Right lobe of liver (tissue), 6 donors: Measurements from ENCODE around the gene PON1. TPM values are rescaled to one million over a fixed set of nuclear protein-coding genes. Genes with fewer than 3 reads are reported as not detected.

ENCODE experiments used
- ATAC-seq, 4 donors: fragments of 200-7000 bp; cut with Tn5 transposase; one replicate each; pipeline ENCODE4 v1.9.1; 2020; ENCODE audit warnings: mild to moderate bottlenecking in 4 of 4, moderate library complexity in 4 of 4
- DNase-seq, 3 donors: peaks; one replicate each; pipeline ENCODE4 v3.0.0-alpha.2; 2020
- H3K27ac ChIP-seq, 3 donors: fragments of 200-600 bp; one replicate each; pipeline ENCODE4 v1.8.0; 2022
- H3K27me3 ChIP-seq, 2 donors: fragments of 200-600 bp; one replicate each; pipeline ENCODE4 v1.8.0; 2022
- H3K36me3 ChIP-seq, 4 donors: fragments of 200-600 bp; sonication (generic) in 1 of 4; one replicate each; pipeline versions ENCODE4 v1.5.1 to v1.8.0; 2017 to 2022; ENCODE audit warnings: control low read depth in 1 of 4
- H3K4me1 ChIP-seq, 4 donors: fragments of 200-600 bp; sonication (generic) in 1 of 4; one replicate each; pipeline versions ENCODE4 v1.5.1 to v1.8.0; 2017 to 2022; ENCODE audit warnings: control low read depth in 1 of 4
- H3K4me3 ChIP-seq, 3 donors: fragments of 200-600 bp; one replicate each; pipeline ENCODE4 v1.8.0; 2022
- H3K9me3 ChIP-seq, 4 donors: fragments of 200-600 bp; sonication (generic) in 1 of 4; one replicate each; pipeline versions ENCODE4 v1.5.1 to v1.8.0; 2017 to 2022; ENCODE audit warnings: control low read depth in 1 of 4
- CTCF ChIP-seq, 4 donors: fragments of 200-600 bp in 3 of 4; fragments of 450-650 bp in 1 of 4; IDR thresholded peaks; one replicate each; pipeline versions ENCODE4 v1.5.1 to v1.8.0; 2016 to 2022; ENCODE audit warnings: antibody characterized with exemption in 4 of 4, mild to moderate bottlenecking in 2 of 4
- POLR2A ChIP-seq: fragments of 450-650 bp; IDR thresholded peaks from one replicate; pipeline ENCODE4 v1.6.1; 2017; ENCODE audit warnings: antibody characterized with exemption, mild to moderate bottlenecking
- WGBS: methylation state at CpG from one replicate; pipeline ENCODE4 v1.1.6; 2018; ENCODE audit warnings: low coverage, low lambda C conversion rate; ENCODE audit not compliant: insufficient coverage; ENCODE audit errors: missing lambda C conversion rate; 5-methylcytosine and 5-hydroxymethylcytosine counted together
- intact Hi-C, 2 donors: fragments of 100-400 bp; cut with DNase I; formaldehyde crosslinking; loops; one replicate each; pipeline versions ENCODE4 v1.11.2 to v1.14.1; 2022
- total RNA-seq, 6 experiments: library from RNA; depleted of rRNA in 2 of 6; stranded (reverse); fragments of >200 nt in 2 of 6; fragmentation: NEBNext Ultra II Directional in 3 of 6; extraction: Animal tissue kit (Norgen Biotek cat#: 25700) in 3 of 6; gene quantifications; one replicate each; pipeline versions ENCODE4 v1.1.0 to v1.2.4, GENCODE V29; 2016 to 2023
- donor health status: DM: no; HTN: yes; CAD: no.
- donor health status: DM: no; HTN: no; CAD: no.
- donor health status: DM: no; HTN: no; CAD: no.
- donor health status: DM: no; HTN: yes; CAD: no.
- donor health status: DM: no; HTN: yes; CAD: no.

Gene PON1
- total RNA-seq, 6 experiments from 2014 or later = 85.3 to 677 (median 410) TPM

GRCh38 chr7:95295397-95295796 lies 28.9 kb downstream of the PON1 start:
- peaks cover 0 to 11% (median 0%) of the 10 kb centered on the region in 4 donors for H3K36me3 ChIP-seq
- intact Hi-C loops = no loop called here

GRCh38 chr7:95290166-95290830 lies 34.0 kb downstream of the PON1 start:
- TF ChIP-seq POLR2A (no peak), CTCF (IDR thresholded peaks at IDR 0.05) (no peak)
- H3K4me1 ChIP-seq = no peaks in the 10 kb centered on the region
- H3K27me3 ChIP-seq = no peaks in the 10 kb centered on the region
- intact Hi-C loops = no loop called here
- no peak for DNase-seq
- H3K27ac ChIP-seq = no peak overlapping the region
- H3K4me3 ChIP-seq = no peak overlapping the region
- no peaks in the 10 kb centered on the region for H3K36me3 ChIP-seq
- no peaks in the 10 kb centered on the region for H3K9me3 ChIP-seq
- ATAC-seq = no peak
- 80% methylated on average over 7 of the region's 7 CpGs for WGBS

More at GRCh38 chr7:95295397-95295796, 28.9 kb downstream of the PON1 start:
- H3K27me3 ChIP-seq = no peaks in the 10 kb centered on the region
- no peak overlapping the region for H3K4me3 ChIP-seq
- no peaks in the 10 kb centered on the region for H3K9me3 ChIP-seq
- DNase-seq = no peak
- no peak overlapping the region for H3K27ac ChIP-seq
- no peaks in the 10 kb centered on the region for H3K4me1 ChIP-seq
- TF ChIP-seq CTCF (IDR thresholded peaks at IDR 0.05) = no peak
- no peak for TF ChIP-seq POLR2A
- peak; percentile 57 to 92 (median 71) for ATAC-seq

GRCh38 chr7:95286096-95286495 lies 38.2 kb downstream of the PON1 start:
- TF ChIP-seq CTCF (IDR thresholded peaks at IDR 0.05) (no peak), POLR2A (no peak)
- Histone ChIP-seq H3K36me3 (no peaks in the 10 kb centered on the region), H3K4me3 (no peak overlapping the region), H3K27ac (no peak overlapping the region), H3K9me3 (no peaks in the 10 kb centered on the region), H3K4me1 (no peaks in the 10 kb centered on the region), H3K27me3 (no peaks in the 10 kb centered on the region)
- DNase-seq = no peak
- WGBS = 53% methylated on average over 2 of the region's 2 CpGs
- intact Hi-C loops = no loop called here
- ATAC-seq = no peak

- intact Hi-C loops = no loop called here
- no peak for ATAC-seq
- Histone ChIP-seq H3K27me3 (no peaks in the 10 kb centered on the region), H3K4me1 (no peaks in the 10 kb centered on the region), H3K4me3 (no peak overlapping the region), H3K27ac (no peak overlapping the region), H3K9me3 (no peaks in the 10 kb centered on the region), H3K36me3 (no peaks in the 10 kb centered on the region)
- DNase-seq = no peak
- TF ChIP-seq CTCF (IDR thresholded peaks at IDR 0.05) (no peak), POLR2A (no peak)
- WGBS = 45% methylated on average over 2 of the region's 2 CpGs
Measured at GRCh38 chr7:95279417-95279816, 44.9 kb downstream of the PON1 start.

GRCh38 chr7:95276114-95276513 lies 48.2 kb downstream of the PON1 start:
- no peak overlapping the region for H3K27ac ChIP-seq
- whole genome bisulfite sequencing = 44% methylated on average over 1 of the region's 2 CpGs
- intact Hi-C loops = no loop called here
- TF ChIP-seq POLR2A = no peak
- no peak for TF ChIP-seq CTCF (IDR thresholded peaks at IDR 0.05)
- ATAC-seq (no peak), DNase-seq (no peak)
- no peaks in the 10 kb centered on the region for H3K27me3 ChIP-seq
- no peaks in the 10 kb centered on the region for H3K4me1 ChIP-seq
- no peaks in the 10 kb centered on the region for H3K9me3 ChIP-seq
- H3K4me3 ChIP-seq = no peak overlapping the region
- no peaks in the 10 kb centered on the region for H3K36me3 ChIP-seq
